Nephron progenitor cell (in vitro differentiated cells): Measurements from ENCODE around the gene CA10.

Experiments used
- DNase-seq: peaks from one replicate; pipeline ENCODE4 v3.0.0; 2021
- H3K27ac Mint-ChIP-seq: 2 replicates; pipeline ENCODE4 v1.8.0; 2021; ENCODE audit warnings: mild to moderate bottlenecking, moderate library complexity, mixed read lengths
- H3K27me3 Mint-ChIP-seq: 2 replicates; pipeline ENCODE4 v1.8.0; 2021; ENCODE audit warnings: mild to moderate bottlenecking, low read depth, mixed read lengths; ENCODE audit not compliant: poor library complexity
- H3K36me3 Mint-ChIP-seq: 2 replicates; pipeline ENCODE4 v1.8.0; 2021; ENCODE audit warnings: low read depth, mixed read lengths
- H3K4me1 Mint-ChIP-seq: 2 replicates; pipeline ENCODE4 v1.8.0; 2021; ENCODE audit warnings: mixed read lengths
- H3K4me3 Mint-ChIP-seq: 2 replicates; pipeline ENCODE4 v1.8.0; 2021; ENCODE audit warnings: mild to moderate bottlenecking, moderate library complexity, mixed read lengths
- H3K9me3 Mint-ChIP-seq: 2 replicates; pipeline ENCODE4 v1.8.0; 2021; ENCODE audit warnings: mild to moderate bottlenecking, moderate library complexity, mixed read lengths
- TF ChIP-seq, protein P1 (sequence below): fragments of 200-600 bp; sonication (generic); IDR thresholded peaks from 2 replicates; pipeline ENCODE4 v1.5.0; 2021; ENCODE audit warnings: antibody characterized with exemption

CA10 gene

DNA sequence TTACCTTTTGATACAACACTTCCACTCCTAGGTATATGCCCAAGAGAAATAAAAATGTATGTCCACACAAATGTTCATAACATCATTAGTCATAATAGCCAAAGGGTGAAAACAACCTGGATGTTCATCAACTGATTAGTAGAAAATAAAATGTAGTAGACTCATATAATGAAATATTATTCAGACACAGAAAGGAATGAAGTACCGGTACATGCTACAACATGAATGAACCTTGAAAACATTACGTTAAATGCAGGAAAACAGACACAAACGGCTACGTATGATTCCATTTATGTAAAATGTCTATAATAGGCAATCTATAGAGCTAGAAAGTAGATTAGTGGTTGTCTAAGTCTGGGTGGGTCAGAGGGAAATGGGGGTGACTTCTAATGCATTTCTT lies 358.5 kb downstream of the CA10 start:
- no peak overlapping the region for H3K27ac Mint-ChIP-seq
- TF ChIP-seq, protein P1, sequence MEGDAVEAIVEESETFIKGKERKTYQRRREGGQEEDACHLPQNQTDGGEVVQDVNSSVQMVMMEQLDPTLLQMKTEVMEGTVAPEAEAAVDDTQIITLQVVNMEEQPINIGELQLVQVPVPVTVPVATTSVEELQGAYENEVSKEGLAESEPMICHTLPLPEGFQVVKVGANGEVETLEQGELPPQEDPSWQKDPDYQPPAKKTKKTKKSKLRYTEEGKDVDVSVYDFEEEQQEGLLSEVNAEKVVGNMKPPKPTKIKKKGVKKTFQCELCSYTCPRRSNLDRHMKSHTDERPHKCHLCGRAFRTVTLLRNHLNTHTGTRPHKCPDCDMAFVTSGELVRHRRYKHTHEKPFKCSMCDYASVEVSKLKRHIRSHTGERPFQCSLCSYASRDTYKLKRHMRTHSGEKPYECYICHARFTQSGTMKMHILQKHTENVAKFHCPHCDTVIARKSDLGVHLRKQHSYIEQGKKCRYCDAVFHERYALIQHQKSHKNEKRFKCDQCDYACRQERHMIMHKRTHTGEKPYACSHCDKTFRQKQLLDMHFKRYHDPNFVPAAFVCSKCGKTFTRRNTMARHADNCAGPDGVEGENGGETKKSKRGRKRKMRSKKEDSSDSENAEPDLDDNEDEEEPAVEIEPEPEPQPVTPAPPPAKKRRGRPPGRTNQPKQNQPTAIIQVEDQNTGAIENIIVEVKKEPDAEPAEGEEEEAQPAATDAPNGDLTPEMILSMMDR, result no peak
- H3K4me1 Mint-ChIP-seq, result no peaks in the 10 kb centered on the region
- peaks cover 18% of the 10 kb centered on the region for H3K27me3 Mint-ChIP-seq
- no peak for DNase-seq
- no peak overlapping the region for H3K4me3 Mint-ChIP-seq
- no peaks in the 10 kb centered on the region for H3K9me3 Mint-ChIP-seq
- no peaks in the 10 kb centered on the region for H3K36me3 Mint-ChIP-seq

GRCh38 chr17:51799240-51799639 lies 359.3 kb downstream of the CA10 start:
- no peaks in the 10 kb centered on the region for H3K36me3 Mint-ChIP-seq
- DNase-seq, result no peak
- H3K4me1 Mint-ChIP-seq, result no peaks in the 10 kb centered on the region
- H3K4me3 Mint-ChIP-seq, result no peak overlapping the region
- H3K27me3 Mint-ChIP-seq, result peaks cover 18% of the 10 kb centered on the region
- TF ChIP-seq, protein P1, result no peak
- H3K27ac Mint-ChIP-seq, result no peak overlapping the region
- no peaks in the 10 kb centered on the region for H3K9me3 Mint-ChIP-seq

- Mint-ChIP-seq H3K4me1 (no peaks in the 10 kb centered on the region), H3K9me3 (no peaks in the 10 kb centered on the region), H3K27ac (no peak overlapping the region), H3K36me3 (no peaks in the 10 kb centered on the region), H3K4me3 (no peak overlapping the region), H3K27me3 (peaks cover 13% of the 10 kb centered on the region)
- TF ChIP-seq, protein P1, result no peak
- DNase-seq, result no peak
Observed at GRCh38 chr17:51797150-51797549, 361.4 kb downstream of the CA10 start.

- TF ChIP-seq, protein P1, result no peak
- Mint-ChIP-seq H3K36me3 (no peaks in the 10 kb centered on the region), H3K27me3 (peaks cover 13% of the 10 kb centered on the region), H3K4me3 (no peak overlapping the region), H3K4me1 (no peaks in the 10 kb centered on the region), H3K9me3 (no peaks in the 10 kb centered on the region), H3K27ac (no peak overlapping the region)
- no peak for DNase-seq
Observed at GRCh38 chr17:51796026-51796425, 362.5 kb downstream of the CA10 start.

- Mint-ChIP-seq H3K4me3 (no peak overlapping the region), H3K27me3 (peaks cover 13% of the 10 kb centered on the region), H3K36me3 (no peaks in the 10 kb centered on the region), H3K4me1 (no peaks in the 10 kb centered on the region), H3K9me3 (no peaks in the 10 kb centered on the region), H3K27ac (no peak overlapping the region)
- no peak for DNase-seq
- TF ChIP-seq, protein P1, result no peak
Observed at GRCh38 chr17:51795401-51795800, 363.1 kb downstream of the CA10 start.

DNA sequence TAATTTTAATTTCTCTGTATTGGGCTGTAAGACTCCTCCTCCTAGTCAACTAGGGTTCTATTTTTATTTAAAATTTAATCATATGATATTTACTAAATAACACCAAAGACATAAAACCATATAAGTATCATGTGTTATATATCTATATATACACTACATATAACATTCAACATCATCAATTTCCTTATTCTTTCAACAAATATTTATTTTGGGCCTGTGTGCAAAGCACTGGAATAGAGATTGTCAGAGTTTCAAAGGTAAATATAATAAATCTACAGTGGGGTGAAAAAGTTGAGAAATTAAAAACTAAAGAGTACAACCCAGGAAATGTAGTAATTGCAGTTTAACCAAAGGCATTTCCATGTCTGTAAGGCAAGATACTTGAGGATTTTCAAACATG lies 364.0 kb downstream of the CA10 start:
- Mint-ChIP-seq H3K27me3 (peaks cover 13% of the 10 kb centered on the region), H3K4me3 (no peak overlapping the region), H3K27ac (no peak overlapping the region), H3K9me3 (no peaks in the 10 kb centered on the region), H3K36me3 (no peaks in the 10 kb centered on the region), H3K4me1 (no peaks in the 10 kb centered on the region)
- no peak for DNase-seq
- TF ChIP-seq, protein P1, result no peak
